ENCODE data around the gene GALNT17.

- no peak for TF ChIP-seq CTCF (IDR thresholded peaks at IDR 0.05; ENCODE audit: borderline replicate concordance, extremely low read depth, low read length, poor library complexity, severe bottlenecking)
- TF ChIP-seq EZH2 (IDR thresholded peaks at IDR 0.05; ENCODE audit: borderline replicate concordance, low read depth, low read length, severe bottlenecking): no peak
Measured at GRCh38 chr7:71135116-71135515, 3.2 kb downstream of the GALNT17 start.

Data from DND-41 (cell line).